Ovary (tissue), 9 donors: Measurements from ENCODE around the gene ADAMTS14. TPM values are rescaled to one million over a fixed set of nuclear protein-coding genes. Genes with fewer than 3 reads are reported as not detected.

Source experiments
- DNase-seq, 5 donors: peaks; one replicate each; pipeline ENCODE4 v3.0.0-alpha.2; 2019 to 2020
- H3K27ac ChIP-seq, 2 donors: fragments of 200-600 bp; one replicate each; pipeline versions ENCODE4 v1.5.1 to v1.8.0; 2019 to 2022
- H3K27me3 ChIP-seq: fragments of 200-600 bp; one replicate; pipeline ENCODE4 v1.8.0; 2022
- H3K36me3 ChIP-seq: fragments of 200-600 bp; sonication (generic); one replicate; pipeline ENCODE4 v1.5.1; 2019
- H3K4me1 ChIP-seq: one replicate; pipeline ENCODE4 v1.8.1; 2013; ENCODE audit warnings: mild to moderate bottlenecking, moderate library complexity; ENCODE audit not compliant: insufficient read depth
- H3K4me3 ChIP-seq: fragments of 200-600 bp; sonication (generic); one replicate; pipeline ENCODE4 v1.5.1; 2017
- H3K9me3 ChIP-seq, 2 donors: fragments of 200-600 bp in 1 of 2; sonication (generic) in 1 of 2; one replicate each; pipeline versions ENCODE4 v1.5.1 to v1.8.1; 2013 to 2019; ENCODE audit warnings: mild to moderate bottlenecking in 1 of 2, moderate library complexity in 1 of 2
- EP300 ChIP-seq: sonication (generic); formaldehyde crosslinking; IDR thresholded peaks from one replicate; pipeline ENCODE4 v1.6.1; 2017; ENCODE audit warnings: antibody characterized with exemption
- POLR2A ChIP-seq: fragments of 450-650 bp; IDR thresholded peaks from one replicate; pipeline ENCODE4 v1.6.1; 2017; ENCODE audit warnings: antibody characterized with exemption, mild to moderate bottlenecking, moderate library complexity
- WGBS, 3 donors: extraction: QIAGEN DNeasy Blood & Tissue Kit in 1 of 3; methylation state at CpG; one replicate each; pipeline versions ENCODE4 v1.1.5 to v1.1.7; 2013 to 2017; 5-methylcytosine and 5-hydroxymethylcytosine counted together
- intact Hi-C, 4 donors: fragments of 100-400 bp; cut with DNase I; formaldehyde crosslinking; loops; one replicate each; pipeline versions ENCODE4 v1.11.0 to v1.15.1; 2022 to 2023
- polyA plus RNA-seq, 2 donors: library from polyadenylated mRNA; stranded (reverse); fragments of 200-250 nt in 1 of 2; fragments of 350-450 nt in 1 of 2; fragmentation: Illumina TruSeq in 1 of 2; extraction: RNeasy Lipid Tissue Mini Kit (QIAGEN cat#74804) in 1 of 2; gene quantifications; one replicate each; pipeline ENCODE4 v1.2.3, GENCODE V29; 2013 to 2014
- total RNA-seq, 7 donors: library from RNA; depleted of rRNA in 2 of 7; stranded (reverse); fragments of >200 nt in 2 of 7; fragmentation: NEBNext Ultra II Directional in 3 of 7; extraction: Animal tissue kit (Norgen Biotek cat#: 25700) in 3 of 7; gene quantifications; one replicate each; pipeline versions ENCODE4 v1.1.0 to v1.2.4, GENCODE V29; 2016 to 2023
- TF ChIP-seq, protein P1 (sequence below), 3 donors: fragments of 450-650 bp in 2 of 3; fragments of 200-600 bp in 1 of 3; IDR thresholded peaks; one replicate each; pipeline versions ENCODE4 v1.5.1 to v1.8.0; 2016 to 2022; ENCODE audit warnings: antibody characterized with exemption in 3 of 3, mild to moderate bottlenecking in 1 of 3
- donor health status: DM: no; HTN: no; CAD: no; lungs with moderate emphysema.
- donor health status: DM: no; HTN: no; CAD: no.
- donor health status: Bipolar disorder and iron deficiency.
- donor health status: DM: yes; HTN: yes; CAD: no.
- donor health status: DM: no; HTN: no; CAD: no.
- donor health status: DM: yes; HTN: yes; CAD: no.

ADAMTS14 gene
- total and polyA plus RNA-seq, 9 donors, result 0.07 to 0.75 (median 0.14) TPM; not detected in 3

DNA sequence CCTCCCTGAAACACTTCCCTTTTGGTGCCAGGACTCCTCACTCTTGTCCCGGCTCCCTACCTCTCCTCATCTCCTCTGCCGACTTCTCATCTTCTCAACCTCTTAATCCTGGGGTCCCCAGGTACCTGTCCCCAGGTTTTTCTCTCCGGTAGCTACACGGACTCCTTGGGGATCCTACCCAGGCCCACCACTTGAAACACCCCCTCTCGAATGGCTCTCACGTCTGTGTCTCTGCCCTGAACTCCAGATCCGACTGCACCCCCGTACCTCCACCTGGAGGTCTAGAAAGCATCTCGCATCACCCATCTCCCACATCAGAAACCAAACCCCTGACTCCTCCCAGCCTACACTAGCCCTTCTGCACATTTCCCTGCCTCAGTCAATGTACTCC, 108.1 kb downstream of the ADAMTS14 start:
- TF ChIP-seq POLR2A (no peak), EP300 (no peak)
- TF ChIP-seq, protein P1, sequence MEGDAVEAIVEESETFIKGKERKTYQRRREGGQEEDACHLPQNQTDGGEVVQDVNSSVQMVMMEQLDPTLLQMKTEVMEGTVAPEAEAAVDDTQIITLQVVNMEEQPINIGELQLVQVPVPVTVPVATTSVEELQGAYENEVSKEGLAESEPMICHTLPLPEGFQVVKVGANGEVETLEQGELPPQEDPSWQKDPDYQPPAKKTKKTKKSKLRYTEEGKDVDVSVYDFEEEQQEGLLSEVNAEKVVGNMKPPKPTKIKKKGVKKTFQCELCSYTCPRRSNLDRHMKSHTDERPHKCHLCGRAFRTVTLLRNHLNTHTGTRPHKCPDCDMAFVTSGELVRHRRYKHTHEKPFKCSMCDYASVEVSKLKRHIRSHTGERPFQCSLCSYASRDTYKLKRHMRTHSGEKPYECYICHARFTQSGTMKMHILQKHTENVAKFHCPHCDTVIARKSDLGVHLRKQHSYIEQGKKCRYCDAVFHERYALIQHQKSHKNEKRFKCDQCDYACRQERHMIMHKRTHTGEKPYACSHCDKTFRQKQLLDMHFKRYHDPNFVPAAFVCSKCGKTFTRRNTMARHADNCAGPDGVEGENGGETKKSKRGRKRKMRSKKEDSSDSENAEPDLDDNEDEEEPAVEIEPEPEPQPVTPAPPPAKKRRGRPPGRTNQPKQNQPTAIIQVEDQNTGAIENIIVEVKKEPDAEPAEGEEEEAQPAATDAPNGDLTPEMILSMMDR (IDR thresholded peaks at IDR 0.05), result no peak
- 90 to 96% (median 95%) methylated on average over 9 of the region's 9 CpGs for WGBS, 3 donors

DNA sequence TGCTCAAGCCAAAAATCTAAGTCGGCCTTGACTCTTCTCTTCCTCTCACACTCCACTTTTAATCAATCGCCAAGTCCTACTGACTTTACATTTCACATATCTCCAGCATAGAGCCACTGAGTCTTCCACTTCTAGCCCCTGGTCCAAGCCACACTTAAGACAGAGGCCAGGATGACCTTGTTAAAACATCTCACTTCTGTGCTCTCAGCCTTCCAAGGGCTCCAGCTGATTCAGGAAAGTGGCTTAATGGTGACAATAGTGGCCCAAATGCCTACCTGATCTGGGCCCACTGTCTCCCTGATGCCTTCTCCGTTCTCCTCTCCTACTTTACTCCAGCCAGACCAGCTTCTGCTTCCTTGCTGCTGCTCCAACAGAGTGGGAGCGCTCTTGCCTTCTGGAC, 108.5 kb downstream of the ADAMTS14 start:
- Histone ChIP-seq H3K36me3 (no peaks in the 10 kb centered on the region), H3K27ac (no peak overlapping the region), H3K27me3 (no peaks in the 10 kb centered on the region), H3K9me3 (no peaks in the 10 kb centered on the region), H3K4me3 (no peak overlapping the region), H3K4me1 (no peaks in the 10 kb centered on the region)
- 79 to 93% (median 86%) methylated on average over 4 of the region's 4 CpGs for WGBS, 3 donors
- intact Hi-C loops, result no loop called here
- no peak for DNase-seq
- TF ChIP-seq, protein P1 (IDR thresholded peaks at IDR 0.05), result no peak
- TF ChIP-seq POLR2A (no peak), EP300 (no peak)

More for the DNA sequence above, 108.1 kb downstream of the ADAMTS14 start:
- Histone ChIP-seq H3K9me3 (no peaks in the 10 kb centered on the region), H3K4me1 (no peaks in the 10 kb centered on the region), H3K4me3 (no peak overlapping the region), H3K27ac (no peak overlapping the region), H3K36me3 (no peaks in the 10 kb centered on the region), H3K27me3 (no peaks in the 10 kb centered on the region)
- intact Hi-C loops, result no loop called here
- DNase-seq, result no peak

DNA sequence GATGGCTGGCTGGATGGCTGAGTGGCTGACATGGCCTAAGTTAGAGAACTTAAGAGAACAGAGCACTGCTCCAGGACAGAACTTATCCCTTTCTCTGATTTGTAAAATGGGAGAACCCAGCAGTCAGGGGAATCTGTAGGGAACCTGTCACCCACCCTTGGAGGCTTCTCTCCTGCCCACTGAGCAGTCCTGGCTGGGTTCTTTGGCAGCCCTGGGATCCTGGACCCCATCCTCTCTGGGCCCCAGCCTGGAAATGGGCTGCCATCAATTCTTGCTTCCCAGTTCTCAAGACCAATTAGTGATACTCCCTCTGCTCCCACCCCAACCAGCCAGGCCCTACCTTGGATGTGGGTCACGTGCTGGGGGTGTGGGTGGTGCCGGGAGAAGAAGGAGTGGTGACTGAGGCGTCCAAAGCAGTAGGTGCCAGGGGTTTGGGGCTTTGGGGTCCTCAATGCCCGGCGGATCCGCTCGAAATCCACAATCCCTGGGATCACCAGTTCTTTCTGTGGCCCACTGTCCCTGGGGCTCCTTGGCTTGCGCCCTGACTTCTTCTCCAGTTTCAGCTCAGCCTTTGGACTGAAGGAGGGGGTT, 109.2 kb downstream of the ADAMTS14 start:
- H3K36me3 ChIP-seq, result no peaks in the 10 kb centered on the region

DNA sequence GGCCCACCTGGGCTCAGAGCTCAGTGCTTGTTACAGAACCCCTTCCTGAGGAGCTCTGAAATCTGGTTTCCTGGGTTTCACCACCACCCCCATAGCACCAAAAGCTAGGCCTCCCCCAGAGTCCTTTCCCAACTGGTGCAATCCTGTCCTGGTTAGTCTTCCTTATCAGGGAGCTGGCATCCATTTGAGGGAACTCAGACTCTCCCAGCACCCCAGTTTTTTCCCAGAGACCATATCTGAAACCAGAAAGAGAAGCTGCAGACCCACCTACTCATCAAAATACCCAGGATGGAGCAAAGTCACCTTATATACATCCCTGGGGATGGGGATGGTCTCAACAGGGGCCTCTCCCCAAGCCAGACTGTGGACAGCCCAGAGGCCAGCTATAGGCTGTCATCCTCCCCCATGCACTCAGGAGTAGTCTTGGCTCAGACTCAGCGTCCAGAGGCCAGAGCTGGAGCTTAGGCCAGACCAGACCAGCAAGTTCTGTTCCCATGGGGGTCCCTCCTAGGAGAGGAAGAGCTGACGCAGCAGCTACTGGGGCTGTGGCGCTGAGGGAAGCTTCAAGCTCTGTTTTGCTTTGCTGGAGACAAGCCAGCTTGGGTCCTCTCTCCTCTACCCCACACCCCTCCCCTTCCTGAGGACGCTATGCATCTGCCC, 109.9 kb downstream of the ADAMTS14 start:
- Histone ChIP-seq H3K4me1 (no peaks in the 10 kb centered on the region), H3K36me3 (no peaks in the 10 kb centered on the region), H3K4me3 (no peak overlapping the region), H3K27ac (no peak overlapping the region), H3K9me3 (no peaks in the 10 kb centered on the region), H3K27me3 (no peaks in the 10 kb centered on the region)
- 53 to 74% (median 59%) methylated on average over 4 of the region's 4 CpGs for WGBS, 3 donors
- TF ChIP-seq EP300 (no peak), POLR2A (no peak)
- TF ChIP-seq, protein P1 (IDR thresholded peaks at IDR 0.05), result no peak
- DNase-seq, result no peak
- intact Hi-C loops, result no loop called here

More for the DNA sequence above, 109.2 kb downstream of the ADAMTS14 start:
- TF ChIP-seq EP300 (no peak), POLR2A (no peak)
- TF ChIP-seq, protein P1 (IDR thresholded peaks at IDR 0.05), result no peak
- intact Hi-C loops, result no loop called here
- Histone ChIP-seq H3K27me3 (no peaks in the 10 kb centered on the region), H3K9me3 (no peaks in the 10 kb centered on the region), H3K4me3 (no peak overlapping the region), H3K27ac (no peak overlapping the region), H3K4me1 (no peaks in the 10 kb centered on the region)
- 94 to 96% (median 96%) methylated on average over 8 of the region's 8 CpGs for WGBS, 3 donors
- DNase-seq, result no peak
